ENCODE measurements around the gene CCDC179. TPM values are rescaled to one million over a fixed set of nuclear protein-coding genes. Genes with fewer than 3 reads are reported as not detected.

The CCDC179 gene
- polyA plus RNA-seq, 3 donors: not detected

DNA sequence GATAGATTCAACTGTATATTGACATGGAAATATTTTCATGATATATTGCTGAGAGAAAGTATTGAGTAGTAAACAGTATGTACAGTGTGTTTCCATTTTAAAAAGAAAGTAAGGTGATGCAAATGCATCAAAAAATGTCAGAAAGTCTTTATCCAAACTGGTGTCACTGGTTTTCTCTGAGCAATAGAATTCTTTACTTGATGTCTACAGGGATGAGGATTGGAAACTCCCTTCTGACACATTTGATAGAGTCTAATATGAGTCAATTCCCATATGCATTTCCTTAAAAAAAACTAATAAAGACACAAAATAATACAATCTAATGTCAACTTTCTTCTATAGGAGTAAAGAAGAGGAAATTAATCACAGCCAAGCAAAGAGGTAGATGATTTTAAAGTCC, 18.3 kb upstream of the CCDC179 start:
- no peak overlapping the region for H3K27ac Mint-ChIP-seq
- H3K4me3 Mint-ChIP-seq: no peak overlapping the region
- intact Hi-C loops (cut with micrococcal nuclease): no loop called here

DNA sequence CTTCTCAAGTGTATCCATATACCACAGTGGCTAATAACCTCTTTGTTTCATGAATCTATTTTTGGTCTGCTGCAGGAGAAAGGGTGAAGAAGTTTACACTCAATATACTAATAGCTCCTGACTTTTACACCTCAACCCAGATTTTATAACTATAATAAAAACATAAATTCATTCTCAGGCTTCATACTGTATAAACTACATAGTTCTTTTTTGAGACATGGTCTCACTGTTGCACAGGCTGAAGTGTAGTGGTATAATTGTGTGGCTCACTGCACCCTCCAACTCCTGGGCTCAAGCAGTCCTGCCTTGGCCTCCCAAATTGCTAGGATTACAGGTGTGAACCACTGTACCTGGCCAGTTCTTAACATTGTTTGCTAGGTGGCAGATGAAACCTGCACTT, 17.8 kb upstream of the CCDC179 start:
- no peaks in the 10 kb centered on the region for H3K36me3 Mint-ChIP-seq
- H4K20me1 ChIP-seq (ENCODE audit: insufficient read depth, low read length): no peaks in the 10 kb centered on the region
- no peaks in the 10 kb centered on the region for H3K27me3 Mint-ChIP-seq (ENCODE audit: low read depth in 3 of 3)
- TF ChIP-seq CTCF (IDR thresholded peaks at IDR 0.05): no peak
- no peaks in the 10 kb centered on the region for H3K4me1 ChIP-seq (ENCODE audit: control insufficient read depth in 1 of 2, insufficient read depth in 2 of 2, low read length in 2 of 2)
- no peaks in the 10 kb centered on the region for H3K27me3 ChIP-seq (ENCODE audit: control insufficient read depth in 2 of 2, insufficient read depth in 2 of 2, low read length in 2 of 2)
- no peak overlapping the region for H3K4me2 ChIP-seq (replicated peaks; ENCODE audit: extremely low read depth, low read length, poor library complexity, severe bottlenecking)
- no peaks in the 10 kb centered on the region for H3K79me2 ChIP-seq (ENCODE audit: insufficient read depth, low read length)
- H3K9ac ChIP-seq (ENCODE audit: insufficient read depth, low read length, poor library complexity, severe bottlenecking): no peak overlapping the region
- H2AFZ ChIP-seq (ENCODE audit: insufficient read depth, low read depth, low read length, poor library complexity, severe bottlenecking): no peak overlapping the region
- intact Hi-C loops (cut with micrococcal nuclease): no loop called here
- no peak overlapping the region for H3K4me3 Mint-ChIP-seq
- no peaks in the 10 kb centered on the region for H3K4me1 Mint-ChIP-seq
- H3K27ac Mint-ChIP-seq: no peak overlapping the region
- H3K4me3 ChIP-seq (replicated peaks in 1 of 3; ENCODE audit: low read depth in 2 of 3, low read length in 3 of 3): no peak overlapping the region
- no peaks in the 10 kb centered on the region for H3K36me3 ChIP-seq (replicated peaks in 1 of 2; ENCODE audit: control insufficient read depth in 1 of 2, insufficient read depth in 2 of 2, low read length in 2 of 2)
- H3K9me3 Mint-ChIP-seq: peaks cover 0 to 3% (median 0%) of the 10 kb centered on the region in 7 donors
- H3K27ac ChIP-seq (ENCODE audit: low read depth in 1 of 2, low read length in 2 of 2): no peak overlapping the region
- no peaks in the 10 kb centered on the region for H3K9me3 ChIP-seq (replicated peaks in 1 of 2; ENCODE audit: control insufficient read depth in 1 of 2, insufficient read depth in 1 of 2, low read length in 2 of 2)
- DNase-seq: no peak

More for the DNA sequence above, 18.3 kb upstream of the CCDC179 start:
- Mint-ChIP-seq H3K4me1 (no peaks in the 10 kb centered on the region), H3K36me3 (no peaks in the 10 kb centered on the region), H3K9me3 (peaks cover 0 to 3% (median 0%) of the 10 kb centered on the region in 7 donors), H3K27me3 (ENCODE audit: low read depth in 3 of 3) (no peaks in the 10 kb centered on the region)
- H3K9me3 ChIP-seq (replicated peaks in 1 of 2; ENCODE audit: control insufficient read depth in 1 of 2, insufficient read depth in 1 of 2, low read length in 2 of 2): no peaks in the 10 kb centered on the region
- no peak overlapping the region for H3K27ac ChIP-seq (ENCODE audit: low read depth in 1 of 2, low read length in 2 of 2)
- H4K20me1 ChIP-seq (ENCODE audit: insufficient read depth, low read length): no peaks in the 10 kb centered on the region
- no peak overlapping the region for H3K9ac ChIP-seq (ENCODE audit: insufficient read depth, low read length, poor library complexity, severe bottlenecking)
- no peak for TF ChIP-seq CTCF (IDR thresholded peaks at IDR 0.05)
- no peaks in the 10 kb centered on the region for H3K36me3 ChIP-seq (replicated peaks in 1 of 2; ENCODE audit: control insufficient read depth in 1 of 2, insufficient read depth in 2 of 2, low read length in 2 of 2)
- no peak overlapping the region for H3K4me3 ChIP-seq (replicated peaks in 1 of 3; ENCODE audit: low read depth in 2 of 3, low read length in 3 of 3)
- H3K4me1 ChIP-seq (ENCODE audit: control insufficient read depth in 1 of 2, insufficient read depth in 2 of 2, low read length in 2 of 2): no peaks in the 10 kb centered on the region
- H3K27me3 ChIP-seq (ENCODE audit: control insufficient read depth in 2 of 2, insufficient read depth in 2 of 2, low read length in 2 of 2): no peaks in the 10 kb centered on the region
- no peak overlapping the region for H3K4me2 ChIP-seq (replicated peaks; ENCODE audit: extremely low read depth, low read length, poor library complexity, severe bottlenecking)
- no peak for DNase-seq
- no peak overlapping the region for H2AFZ ChIP-seq (ENCODE audit: insufficient read depth, low read depth, low read length, poor library complexity, severe bottlenecking)
- H3K79me2 ChIP-seq (ENCODE audit: insufficient read depth, low read length): no peaks in the 10 kb centered on the region
